K562 (cell line): Measurements from ENCODE around the gene ST6GALNAC3. TPM values are rescaled to one million over a fixed set of nuclear protein-coding genes. Genes with fewer than 3 reads are reported as not detected.

ENCODE experiments used
- ATAC-seq: fragments of 200-7000 bp; cut with Tn5 transposase; 3 replicates; pipeline ENCODE4 v1.9.1; 2020; ENCODE audit warnings: moderate library complexity
- BruUV-seq: library from RNA; stranded (reverse); fragments of 400-500 nt; replicated peaks from 2 replicates; lab custom pipeline; 2021; lab: Mats Ljungman, UMichigan
- CTCF ChIA-PET: fragments of 300-600 bp; formaldehyde crosslinking; extraction: SDS; loops from one replicate; lab custom pipeline; 2021; ENCODE audit warnings: low intra/inter-chr PET ratio; lab: Yijun Ruan, JAX
- POLR2A ChIA-PET: fragments of 300-600, 350-650 bp; sonication (Branson Sonifier 250); formaldehyde crosslinking; extraction: SDS; loops from one replicate; lab custom pipeline; 2021; ENCODE audit warnings: antibody characterized with exemption, inconsistent platforms; lab: Yijun Ruan, JAX
- DNase-seq, 4 experiments: peaks; one replicate each; pipeline versions ENCODE4 v3.0.0 to v3.0.0-alpha.2; 2011 to 2018; ENCODE audit warnings: low spot score in 3 of 4, mixed read lengths in 3 of 4; ENCODE audit errors: extremely low read depth in 1 of 4
- FAIRE-seq: peaks from 2 replicates; lab custom pipeline; 2011; peaks lifted over from hg19 to GRCh38; lab: Jason Lieb, UNC
- H2AFZ ChIP-seq: 2 replicates; pipeline ENCODE4 v1.6.0; 2011; ENCODE audit warnings: low read depth, low read length, control low read depth, inconsistent platforms
- H3K27ac ChIP-seq: fragments of 200-600 bp; 3 replicates; pipeline ENCODE4 v1.8.0; 2011; ENCODE audit warnings: low read depth, mild to moderate bottlenecking, control low read depth, inconsistent platforms, low read length, moderate library complexity, mixed read lengths; ENCODE audit errors: extremely low read depth
- H3K27me3 ChIP-seq, 2 experiments: fragments of 300-600 bp in 1 of 2; 2 replicates in 1 of 2; 3 replicates in 1 of 2; pipeline versions ENCODE4 v1.6.0 to v1.8.0; 2011; ENCODE audit warnings: inconsistent platforms in 2 of 2, low read length in 2 of 2, mild to moderate bottlenecking in 1 of 2, mixed read lengths in 1 of 2, moderate library complexity in 1 of 2; ENCODE audit not compliant: control insufficient read depth in 2 of 2, insufficient read depth in 2 of 2
- H3K36me3 ChIP-seq: fragments of 300-600 bp; 3 replicates; pipeline ENCODE4 v1.8.0; 2011; ENCODE audit warnings: mild to moderate bottlenecking, low read length, inconsistent platforms; ENCODE audit not compliant: control insufficient read depth, insufficient read depth
- H3K4me1 ChIP-seq, 2 experiments: fragments of 200-600 bp in 1 of 2; replicated peaks in 1 of 2; 2 replicates in 1 of 2; 3 replicates in 1 of 2; pipeline versions ENCODE4 v1.5.1 to v1.8.0; 2011; ENCODE audit warnings: inconsistent platforms in 2 of 2, low read length in 2 of 2, mild to moderate bottlenecking in 1 of 2, mixed read lengths in 1 of 2, moderate library complexity in 1 of 2; ENCODE audit not compliant: control insufficient read depth in 2 of 2, insufficient read depth in 2 of 2
- H3K4me2 ChIP-seq: 2 replicates; pipeline ENCODE4 v1.6.1; 2011; ENCODE audit warnings: low read length, control low read depth, inconsistent platforms, mixed read lengths; ENCODE audit not compliant: insufficient read depth
- H3K4me3 ChIP-seq: fragments of 200-600 bp; sonication (generic), shearing (Covaris generic); 2 replicates; pipeline ENCODE4 v1.5.1; 2016; ENCODE audit warnings: control low read depth, inconsistent platforms
- H3K79me2 ChIP-seq: fragments of 200-600 bp; 3 replicates; pipeline ENCODE4 v1.8.0; 2011; ENCODE audit warnings: low read length, inconsistent platforms; ENCODE audit not compliant: control insufficient read depth, insufficient read depth
- H3K9ac ChIP-seq, 2 experiments: 2 replicates each; pipeline versions ENCODE4 v1.6.0 to v1.6.1; 2011; ENCODE audit warnings: low read depth in 2 of 2, low read length in 2 of 2, control low read depth in 1 of 2, inconsistent platforms in 1 of 2, mild to moderate bottlenecking in 1 of 2, mixed read lengths in 1 of 2; ENCODE audit not compliant: insufficient read depth in 1 of 2
- H3K9me1 ChIP-seq: one replicate; pipeline ENCODE4 v1.6.0; 2011; ENCODE audit warnings: inconsistent platforms, mild to moderate bottlenecking, low read length, moderate library complexity; ENCODE audit not compliant: control insufficient read depth, insufficient read depth
- H3K9me3 ChIP-seq: replicated peaks from 2 replicates; pipeline ENCODE4 v1.5.1; 2011; ENCODE audit warnings: low read depth, low read length, inconsistent platforms; ENCODE audit not compliant: control insufficient read depth, insufficient read depth
- H4K20me1 ChIP-seq: replicated peaks from 2 replicates; pipeline ENCODE4 v1.6.1; 2011; ENCODE audit warnings: low read length, inconsistent platforms, mixed read lengths; ENCODE audit not compliant: control insufficient read depth, insufficient read depth
- C11orf30 ChIP-seq: fragments of 450-650 bp; IDR thresholded peaks from 2 replicates; pipeline ENCODE4 v1.6.1; 2016; ENCODE audit warnings: low read depth, mild to moderate bottlenecking
- CBX1 ChIP-seq: sonication (generic); IDR thresholded peaks from 2 replicates; pipeline ENCODE4 v1.6.1; 2016; ENCODE audit warnings: antibody characterized with exemption, low read depth, mild to moderate bottlenecking
- DLX4 ChIP-seq: fragments of 250-450 bp; sonication (Bioruptor Pico); IDR thresholded peaks from 2 replicates; pipeline ENCODE4 v1.6.1; 2021; ENCODE audit warnings: mild to moderate bottlenecking
- ELK3 ChIP-seq: fragments of 450-650 bp; formaldehyde crosslinking; IDR thresholded peaks from 2 replicates; pipeline ENCODE4 v1.4.0; 2020; ENCODE audit warnings: mild to moderate bottlenecking
- GTF2F1 ChIP-seq: IDR thresholded peaks from 2 replicates; pipeline ENCODE4 v1.6.1; 2011; ENCODE audit warnings: low read depth, low read length, improper control_type of control experiment
- HDAC1 ChIP-seq, 2 experiments: fragments of 450-650 bp; IDR thresholded peaks; 2 replicates each; pipeline ENCODE4 v1.6.1; 2016 to 2017; ENCODE audit warnings: inconsistent platforms in 1 of 2, mild to moderate bottlenecking in 1 of 2, moderate library complexity in 1 of 2
- POLR2G ChIP-seq: fragments of 200-400 bp; formaldehyde crosslinking; IDR thresholded peaks from 2 replicates; pipeline ENCODE4 v1.6.1; 2017; ENCODE audit warnings: low read depth, mild to moderate bottlenecking, antibody characterized with exemption, low read length, moderate library complexity
- RBM17 ChIP-seq: fragments of 200-400 bp; formaldehyde crosslinking; IDR thresholded peaks from 2 replicates; pipeline ENCODE4 v1.6.1; 2017; ENCODE audit warnings: low read depth, mild to moderate bottlenecking, low read length, borderline replicate concordance
- SIN3A ChIP-seq, 2 experiments: fragments of 150-350 bp in 1 of 2; IDR thresholded peaks; 2 replicates each; pipeline ENCODE4 v1.6.1; 2011 to 2016; ENCODE audit warnings: borderline replicate concordance in 2 of 2, low read depth in 2 of 2, low read length in 2 of 2, mild to moderate bottlenecking in 2 of 2, moderate library complexity in 2 of 2; ENCODE audit not compliant: control insufficient read depth in 1 of 2
- ZHX1 ChIP-seq: fragments of 150-350 bp; conservative IDR thresholded peaks from 2 replicates; pipeline ENCODE4 v1.6.1; 2014; ENCODE audit warnings: low read length
- WGBS: fragments of 100-300 bp; shearing (Covaris generic); methylation state at CpG from one replicate; pipeline ENCODE4 v1.1.6; 2016; ENCODE audit warnings: low coverage, mixed read lengths; ENCODE audit not compliant: insufficient coverage; ENCODE audit errors: missing lambda C conversion rate; 5-methylcytosine and 5-hydroxymethylcytosine counted together
- in situ Hi-C: fragments of 300-500 bp; cut with MboI; formaldehyde crosslinking; loops from 4 replicates; pipeline ENCODE4 v1.15.0; 2018; ENCODE audit warnings: inconsistent platforms, mixed read lengths
- intact Hi-C: fragments of 100-400 bp; cut with micrococcal nuclease; formaldehyde crosslinking; loops from 2 replicates; pipeline ENCODE4 v1.14.2; 2022
- polyA plus RNA-seq, 8 experiments: library from polyadenylated mRNA; depleted of rRNA in 4 of 8; stranded (reverse) in 5 of 8; unstranded in 3 of 8; fragments of >200 nt; fragmentation: Nextera tagmentation in 2 of 8; fragmentation: Illumina TruSeq in 1 of 8; extraction: Ambion mirVana in 2 of 8; extraction: Trizol in 1 of 8; gene quantifications; 2 replicates each; pipeline versions ENCODE4 v1.2.1 to v1.2.3, GENCODE V29; 2011 to 2014; ENCODE audit warnings: inconsistent platforms in 1 of 8, missing spikeins in 1 of 8
- total RNA-seq, 7 experiments: library from RNA; depleted of rRNA in 6 of 7; stranded (reverse); fragments of >200 nt in 6 of 7; fragmentation: Illumina TruSeq in 2 of 7; extraction: Trizol in 2 of 7; gene quantifications; 2 replicates each; pipeline versions ENCODE4 v1.2.1 to v1.2.3, GENCODE V29; 2011 to 2021; ENCODE audit warnings: low replicate concordance in 1 of 7

The ST6GALNAC3 gene
- total and polyA plus RNA-seq, 9 of the 15 experiments (the other 6 are each of a cell fraction or from before 2014, with no cell fraction given): 0.04 to 0.29 (median 0.18) TPM; not detected in 6

- H3K9me1 ChIP-seq: no peaks in the 10 kb centered on the region
- no peaks in the 10 kb centered on the region for H3K9me3 ChIP-seq
- no peak for DNase-seq
- H3K27me3 ChIP-seq: no peaks in the 10 kb centered on the region
- no peak overlapping the region for H3K9ac ChIP-seq
- H3K4me1 ChIP-seq: no peaks in the 10 kb centered on the region
- H4K20me1 ChIP-seq: no peaks in the 10 kb centered on the region
- intact Hi-C loops: no loop called here
- H3K36me3 ChIP-seq: no peaks in the 10 kb centered on the region
- no peak overlapping the region for H3K4me2 ChIP-seq
- no peak overlapping the region for H3K27ac ChIP-seq
- TF ChIP-seq HDAC1 (IDR thresholded peaks at IDR 0.05): no peak
- TF ChIP-seq DLX4 (CRISPR knock-in tag): no peak
- no peak for TF ChIP-seq ELK3 (CRISPR knock-in tag)
- TF ChIP-seq RBM17: no peak
- TF ChIP-seq C11orf30: no peak
- no peak for TF ChIP-seq POLR2G
- no peak for TF ChIP-seq CBX1
- TF ChIP-seq ZHX1: no peak
- no peak for TF ChIP-seq SIN3A (IDR thresholded peaks at IDR 0.05; ENCODE audit: borderline replicate concordance in 2 of 2, control insufficient read depth in 1 of 2, low read depth in 2 of 2, low read length in 2 of 2)
- no peak for TF ChIP-seq GTF2F1
- TF ChIP-seq, all 486 proteins: peak for 0
- in situ Hi-C loops: no loop called here
- Histone ChIP-seq H3K79me2 (no peaks in the 10 kb centered on the region), H3K4me3 (no peak overlapping the region), H2AFZ (no peak overlapping the region)
- FAIRE-seq: no peak
- ChIA-PET CTCF (no interaction called here), POLR2A (no interaction called here)
- ATAC-seq: no peak
- BruUV-seq: no TSS peak
- 0% methylated on average over 2 of the region's 2 CpGs for WGBS
Measured at GRCh38 chr1:76109901-76110560, 35.5 kb downstream of the ST6GALNAC3 start.
